Germinal center (tissue), 1 donor: Measurements from ENCODE around the gene STAB2.

Source experiments
- DNase-seq: peaks from one replicate; pipeline ENCODE4 v3.0.0; 2012; ENCODE audit warnings: mixed read lengths, low spot score

STAB2 gene

DNA sequence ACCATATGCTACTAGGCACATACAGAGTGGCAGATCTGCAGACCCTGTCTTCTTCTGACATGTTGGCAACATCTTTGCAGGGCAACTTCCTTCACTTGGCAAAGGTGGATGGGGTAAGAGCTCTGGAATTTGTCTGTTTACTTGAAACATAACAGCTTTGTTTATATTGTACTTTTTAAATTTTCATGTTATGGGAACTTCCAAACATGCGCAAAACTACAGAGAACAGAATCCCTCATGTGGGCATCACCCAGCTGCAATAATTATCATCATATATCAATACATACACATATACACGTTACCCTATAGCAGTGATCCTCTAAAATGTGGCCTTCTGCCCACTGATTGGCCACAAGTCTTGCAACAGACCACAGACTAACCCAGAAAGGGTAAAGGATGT is 103.4 kb downstream of the STAB2 start:
- no peak for DNase-seq

DNA sequence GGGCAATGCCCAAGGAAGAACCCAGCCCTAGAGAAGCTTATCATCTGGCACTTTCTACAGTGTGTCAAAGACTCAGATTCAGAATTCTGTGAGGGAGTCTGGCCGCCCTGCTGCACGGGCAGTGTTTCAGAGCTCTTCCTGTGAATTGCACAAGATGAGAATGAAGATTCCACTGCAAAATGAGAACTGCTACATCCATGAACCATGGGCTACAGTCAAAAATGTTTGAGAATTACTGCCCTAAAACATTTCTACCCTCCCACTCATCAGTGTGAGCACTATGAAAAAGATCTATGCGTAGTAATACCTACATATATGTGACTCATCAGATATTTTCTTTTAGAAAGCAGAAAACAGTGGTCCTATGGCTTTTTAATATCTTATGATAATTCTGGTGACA is 104.0 kb downstream of the STAB2 start:
- DNase-seq: no peak

DNA sequence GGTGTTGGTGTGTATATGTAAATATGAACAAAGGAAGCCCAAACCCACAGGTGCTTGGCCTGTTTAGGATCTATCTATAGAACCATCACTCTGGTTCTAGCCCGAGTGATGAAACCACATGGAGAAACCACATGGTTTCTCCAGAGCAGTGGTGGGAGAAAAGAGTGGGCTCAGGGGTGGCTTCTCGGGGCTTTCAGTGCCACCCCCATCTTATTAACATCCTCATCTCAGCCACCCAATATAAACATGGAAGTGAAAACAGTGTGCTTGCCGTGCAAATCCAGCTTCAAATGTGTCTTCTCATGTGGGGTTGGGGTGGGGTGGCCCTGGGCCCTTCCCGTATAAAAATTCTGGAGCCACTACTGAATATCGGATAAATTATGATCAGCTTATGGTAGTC is 109.0 kb downstream of the STAB2 start:
- no peak for DNase-seq

DNA sequence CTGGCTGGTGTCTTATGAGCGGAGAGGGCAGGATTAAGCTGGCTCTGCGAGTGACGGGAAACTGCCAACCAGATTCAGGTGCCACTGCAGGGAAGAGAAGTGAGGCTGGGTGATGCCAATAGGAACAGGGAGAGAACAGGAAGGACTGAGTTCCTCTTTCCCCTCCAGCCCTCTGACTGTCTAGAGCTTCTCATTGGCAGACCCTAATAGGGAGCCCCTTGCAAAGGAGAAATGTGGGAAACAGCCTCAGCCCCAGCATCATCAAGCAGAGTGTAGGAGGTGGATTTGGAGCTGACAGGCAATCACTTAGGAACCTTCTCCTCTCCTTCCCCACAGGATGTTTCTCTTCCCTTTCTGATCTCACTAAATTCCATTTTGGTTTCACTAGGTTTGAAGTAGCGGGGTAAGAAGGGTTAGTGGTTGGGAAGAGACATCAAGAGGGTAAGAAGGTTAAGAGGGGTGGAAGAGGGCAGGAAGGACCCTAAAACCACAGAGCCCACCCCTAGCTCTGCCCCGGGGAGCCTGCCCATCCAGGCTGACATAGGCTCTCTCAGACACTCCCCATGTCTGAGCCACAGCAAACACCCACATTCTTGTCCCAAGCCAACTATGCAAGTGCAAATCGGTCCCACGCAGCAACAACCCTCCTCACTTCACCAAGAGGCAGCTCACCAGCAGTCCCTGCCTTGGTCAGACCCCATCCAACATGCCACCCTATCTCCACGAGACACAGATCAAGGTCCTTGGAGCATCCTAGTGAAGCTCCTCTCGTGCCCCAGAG is 111.1 kb downstream of the STAB2 start:
- DNase-seq: no peak

DNA sequence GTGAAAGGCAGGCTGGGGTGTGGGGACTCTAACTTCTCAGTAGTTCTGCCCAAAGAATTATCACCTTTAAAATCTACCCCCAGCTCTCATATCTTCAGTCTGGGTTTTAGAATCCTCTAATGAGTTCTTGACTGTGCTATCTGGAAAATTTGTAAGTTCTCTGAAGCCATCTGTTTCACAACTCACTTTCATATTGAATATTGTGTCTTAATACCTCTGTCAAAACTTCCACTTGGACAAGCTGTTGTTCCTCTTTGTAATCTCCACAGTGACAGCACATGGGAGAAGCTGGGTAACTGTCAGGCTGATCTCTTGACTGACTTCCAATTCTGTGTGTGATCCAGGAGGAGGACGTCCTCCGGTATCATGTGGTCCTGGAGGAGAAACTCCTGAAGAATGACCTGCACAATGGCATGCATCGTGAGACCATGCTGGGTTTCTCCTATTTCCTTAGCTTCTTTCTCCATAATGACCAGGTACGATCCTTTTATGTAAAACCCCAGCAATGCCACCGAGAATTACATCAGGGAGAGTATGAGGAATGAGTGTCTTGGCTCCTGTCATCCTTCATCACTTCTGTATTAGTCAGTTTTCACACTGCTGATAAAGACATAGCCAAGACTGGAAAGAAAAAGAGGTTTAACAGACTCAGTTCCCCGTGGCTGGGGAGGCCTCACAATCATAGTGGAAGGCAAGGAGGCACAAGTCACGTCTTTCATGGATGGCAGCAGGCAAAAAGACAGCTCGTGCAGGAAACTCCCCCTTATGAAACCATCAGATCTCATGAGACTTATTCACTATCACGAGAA is 111.9 kb downstream of the STAB2 start:
- no peak for DNase-seq

DNA sequence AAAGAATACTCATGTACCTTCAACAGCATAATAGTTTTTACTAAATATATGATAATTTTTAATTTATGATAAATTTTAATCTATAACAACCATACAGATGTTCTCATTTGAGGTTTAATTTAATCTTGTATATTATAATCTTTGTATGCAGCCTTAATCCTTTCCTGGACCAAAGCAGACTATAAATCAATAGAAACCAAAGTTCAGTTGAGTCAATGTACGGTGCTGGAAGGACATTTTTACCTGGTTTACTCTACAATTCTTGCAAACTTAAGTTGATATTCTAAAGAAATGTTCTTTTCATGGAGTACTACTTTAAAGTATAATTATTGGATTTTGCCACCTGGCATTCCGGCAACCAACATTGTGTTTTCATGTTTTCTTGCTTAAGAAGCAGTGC is 118.0 kb downstream of the STAB2 start:
- DNase-seq: no peak

DNA sequence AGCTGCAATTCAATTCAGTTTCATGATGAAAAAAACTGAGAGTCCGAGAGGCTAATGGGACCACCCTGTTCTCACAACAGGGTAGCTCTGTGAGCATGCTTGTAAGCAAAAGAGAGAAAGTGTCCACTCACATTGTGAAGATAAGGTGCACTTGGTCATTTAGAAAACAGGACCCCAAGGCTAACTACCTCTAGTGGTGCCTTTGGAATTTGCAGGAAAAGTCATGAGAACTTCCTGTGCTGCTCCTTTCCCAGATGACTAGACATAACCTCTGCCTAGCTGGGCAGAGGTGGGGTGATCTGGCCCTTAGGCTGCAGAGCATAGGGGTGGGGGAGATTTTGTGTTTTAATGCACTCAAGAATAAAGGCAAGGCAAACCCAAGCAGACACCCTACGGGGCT is 118.9 kb downstream of the STAB2 start:
- no peak for DNase-seq

DNA sequence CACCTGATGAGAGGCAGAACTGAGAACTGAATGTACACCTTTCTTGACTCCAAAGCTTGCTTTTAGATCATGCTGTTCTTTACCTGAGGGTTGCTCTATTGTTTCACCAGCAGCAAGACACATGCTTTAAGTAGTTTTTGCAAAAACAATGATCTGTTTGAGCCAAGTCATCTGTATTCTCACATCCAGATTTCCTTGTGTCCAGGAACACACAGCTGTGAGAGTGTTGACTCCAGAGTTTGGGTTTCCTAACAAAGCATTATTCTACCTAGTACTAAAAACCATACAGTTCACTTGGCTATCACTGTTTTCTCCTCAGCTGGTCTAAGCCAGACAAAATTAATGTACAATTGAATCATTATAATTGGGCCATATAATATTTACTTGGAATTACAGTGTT is 120.4 kb downstream of the STAB2 start:
- DNase-seq: no peak

DNA sequence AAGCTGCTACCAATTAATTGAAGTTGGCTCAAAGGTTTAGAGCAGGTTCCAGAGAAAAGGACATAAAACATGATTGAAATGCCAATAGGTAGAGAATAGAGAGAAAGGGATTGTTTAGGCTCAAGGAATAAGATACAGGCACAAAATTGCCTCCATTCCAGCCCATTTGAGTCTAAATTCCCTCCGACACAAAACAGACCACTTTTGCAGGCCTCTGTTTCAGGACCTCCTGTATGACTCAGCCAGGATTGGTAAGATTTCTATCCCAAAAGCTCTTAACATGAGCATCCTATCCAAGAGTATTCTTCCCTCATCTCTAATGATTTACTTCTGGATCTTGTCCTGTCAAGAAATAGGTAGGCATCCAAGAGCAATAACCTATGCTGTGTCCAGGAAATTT is 123.5 kb downstream of the STAB2 start:
- DNase-seq: no peak

DNA sequence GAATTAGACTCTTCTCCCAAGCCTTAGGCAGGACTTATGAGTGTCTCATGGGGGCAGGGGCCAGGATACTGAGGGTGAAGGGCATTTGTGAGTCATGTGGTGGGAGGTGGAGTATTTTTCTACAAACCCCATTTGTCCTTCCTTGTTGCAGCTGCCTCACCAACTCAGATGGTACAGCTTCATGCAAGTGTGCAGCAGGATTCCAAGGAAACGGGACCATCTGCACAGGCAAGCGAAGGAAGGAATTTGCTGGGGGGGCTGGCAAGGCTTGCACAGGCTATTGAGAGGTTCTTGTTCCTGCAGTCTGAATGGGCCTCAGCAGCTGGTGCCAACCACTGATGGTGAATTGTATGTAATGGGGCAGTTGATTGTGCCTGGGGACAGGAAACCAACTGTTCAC is 125.1 kb downstream of the STAB2 start:
- no peak for DNase-seq

DNA sequence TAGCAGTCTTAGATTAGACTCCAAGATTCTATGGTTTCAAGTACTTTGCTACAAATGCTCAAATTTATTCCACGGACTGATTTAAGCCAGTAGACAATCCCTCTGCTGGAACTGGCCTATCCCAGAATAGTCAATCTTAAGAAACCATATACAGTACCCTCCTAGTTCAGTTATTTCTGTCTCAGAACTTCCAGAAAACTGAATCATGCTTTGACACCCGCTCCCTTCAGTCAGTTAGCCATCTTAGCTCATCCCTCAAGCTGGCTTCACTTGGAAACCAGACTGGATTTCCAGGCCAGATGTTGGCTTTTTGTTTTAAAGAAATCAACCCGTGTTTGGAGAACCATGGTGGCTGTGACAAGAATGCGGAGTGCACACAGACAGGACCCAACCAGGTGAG is 128.4 kb downstream of the STAB2 start:
- no peak for DNase-seq

DNA sequence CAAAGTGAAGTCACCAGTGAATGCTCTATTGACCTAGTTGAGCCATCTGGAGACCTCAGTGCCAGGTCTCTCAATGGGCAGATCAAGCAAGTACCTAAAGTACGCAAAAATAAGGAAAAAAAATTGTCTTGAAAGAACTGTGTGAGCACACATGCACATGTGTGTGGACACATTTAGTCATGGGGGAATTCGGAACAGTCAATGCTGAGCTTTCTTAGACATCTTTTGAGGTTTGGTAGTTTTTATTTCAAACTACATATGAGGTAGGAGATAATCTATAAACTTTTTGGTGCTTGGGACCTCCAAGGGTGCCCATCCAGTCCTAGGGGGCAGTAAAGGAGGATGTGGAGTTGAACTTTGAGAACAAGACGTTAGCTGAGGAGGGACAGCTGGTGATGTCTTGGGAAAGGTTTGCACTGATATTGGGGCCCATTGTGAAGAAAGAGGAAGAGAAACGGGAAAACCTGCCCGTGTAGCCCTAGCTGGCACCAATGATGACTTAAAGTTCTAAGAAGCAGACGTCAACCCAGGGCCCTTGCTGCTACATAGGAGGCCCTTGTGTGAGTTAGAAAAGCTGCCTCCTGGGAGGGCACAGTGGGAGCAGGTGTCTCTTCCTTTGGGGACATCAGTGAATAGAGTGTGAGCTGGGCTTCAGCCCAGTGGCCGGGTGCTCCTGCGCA is 129.6 kb downstream of the STAB2 start:
- DNase-seq: no peak

DNA sequence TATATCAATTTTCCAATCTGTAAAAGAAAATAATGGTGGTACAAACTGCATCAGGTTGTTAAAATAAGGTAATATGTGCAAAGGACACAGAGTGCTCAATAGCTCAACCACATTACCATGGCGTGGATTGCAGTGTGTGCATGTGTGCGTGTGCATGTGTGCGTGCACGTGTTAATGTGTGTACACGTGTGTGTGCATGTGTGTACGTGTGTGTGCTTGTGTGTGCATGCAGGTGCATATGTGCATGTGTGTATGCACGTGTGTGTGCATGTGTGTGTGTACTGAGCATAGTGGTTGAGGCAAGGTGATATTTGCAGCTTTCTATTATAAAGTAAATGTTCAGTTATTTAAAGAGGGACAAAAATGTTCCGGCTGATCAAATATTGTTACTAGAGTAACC is 138.3 kb downstream of the STAB2 start:
- no peak for DNase-seq

DNA sequence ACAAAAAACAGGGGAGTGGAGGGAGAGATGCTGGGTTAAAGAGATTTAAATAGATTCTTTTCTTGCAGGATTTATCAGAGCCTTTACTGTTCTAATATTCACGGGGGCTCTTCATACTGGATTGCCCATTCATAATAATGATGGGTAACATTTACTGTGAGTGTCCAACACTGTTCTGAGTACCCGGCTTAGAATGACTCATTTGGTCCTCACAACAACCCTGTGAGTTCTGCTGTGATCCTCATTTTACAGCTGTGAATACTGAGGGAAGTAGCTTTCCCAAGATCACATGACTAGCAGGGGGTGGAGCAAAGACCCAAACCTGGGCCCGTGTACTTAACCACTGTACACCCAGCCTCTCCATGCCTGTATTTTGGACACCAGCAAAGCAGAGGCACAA is 140.6 kb downstream of the STAB2 start:
- DNase-seq: no peak

DNA sequence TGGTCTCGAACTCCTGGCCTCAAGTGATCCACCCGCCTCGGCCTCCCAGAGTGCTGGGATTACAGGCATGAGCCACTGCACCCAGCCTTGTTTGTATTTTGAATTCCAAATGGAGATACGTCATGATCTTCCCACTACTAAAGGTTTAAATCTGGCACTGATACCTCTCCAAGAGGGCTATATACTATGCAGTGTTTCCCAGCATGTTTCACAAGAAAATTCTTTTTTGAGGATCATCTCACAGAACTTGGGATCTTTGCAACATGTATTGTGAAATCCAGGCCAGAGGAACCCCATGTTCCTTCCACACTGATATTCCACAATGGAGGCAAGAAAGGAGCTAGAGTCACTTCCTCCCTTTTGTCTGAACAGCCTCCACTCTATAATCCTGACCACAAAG is 141.2 kb downstream of the STAB2 start:
- no peak for DNase-seq

DNA sequence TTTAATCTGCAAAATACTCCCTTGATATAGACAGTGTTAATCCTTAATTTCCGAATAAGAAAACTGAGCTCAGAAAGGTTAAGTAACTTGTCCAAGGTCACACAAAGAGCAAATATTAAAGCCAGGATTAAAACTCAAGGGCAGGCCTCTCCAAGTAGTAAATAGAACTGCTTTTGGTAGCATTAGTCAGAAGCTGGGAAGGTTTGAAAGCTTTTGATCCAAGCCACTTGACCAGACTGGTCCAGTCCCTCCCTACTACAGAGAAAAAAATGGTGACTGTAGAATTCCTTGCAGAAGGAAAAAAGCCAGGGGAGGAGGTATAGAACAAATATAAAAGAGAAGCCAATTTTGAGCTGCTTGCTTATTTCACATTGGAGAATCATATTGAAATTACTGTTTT is 142.4 kb downstream of the STAB2 start:
- DNase-seq: no peak

DNA sequence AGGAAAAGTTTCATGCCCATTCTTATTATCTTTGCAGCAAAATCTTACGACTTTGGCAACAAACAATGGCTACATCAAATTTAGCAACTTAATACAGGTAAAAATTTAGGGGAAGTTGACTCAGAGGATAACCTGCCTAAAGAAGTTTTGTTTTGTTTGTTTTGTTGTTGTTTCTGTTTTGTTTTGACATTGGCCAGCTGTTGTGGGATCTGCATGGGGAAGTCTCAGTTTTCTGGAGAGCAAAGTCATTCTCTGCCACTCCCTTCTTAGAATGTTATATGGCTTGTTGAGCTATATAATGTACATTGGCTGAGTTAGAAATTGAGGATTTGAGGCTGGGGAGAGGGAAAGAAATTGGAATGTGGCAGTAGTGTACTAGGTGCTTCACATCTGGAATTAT is 144.5 kb downstream of the STAB2 start:
- no peak for DNase-seq

DNA sequence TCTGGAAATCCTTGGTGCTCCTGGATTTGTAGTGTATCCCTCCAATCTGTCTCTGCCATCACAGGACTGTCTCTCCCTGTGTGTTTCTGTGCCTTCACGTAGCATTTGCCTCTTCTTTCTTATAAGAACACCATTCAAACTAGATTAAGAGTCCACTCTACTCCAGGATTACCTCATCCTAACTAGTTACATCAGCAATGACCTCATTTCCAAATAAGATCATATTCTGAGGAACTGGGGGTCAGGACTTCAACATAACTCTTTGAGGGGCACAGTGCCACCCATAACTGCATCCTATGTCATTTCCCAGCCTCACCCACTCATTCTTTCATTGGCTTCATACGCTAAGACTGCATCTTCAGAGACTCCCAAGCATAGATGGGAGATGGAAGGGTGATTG is 147.8 kb downstream of the STAB2 start:
- no peak for DNase-seq

DNA sequence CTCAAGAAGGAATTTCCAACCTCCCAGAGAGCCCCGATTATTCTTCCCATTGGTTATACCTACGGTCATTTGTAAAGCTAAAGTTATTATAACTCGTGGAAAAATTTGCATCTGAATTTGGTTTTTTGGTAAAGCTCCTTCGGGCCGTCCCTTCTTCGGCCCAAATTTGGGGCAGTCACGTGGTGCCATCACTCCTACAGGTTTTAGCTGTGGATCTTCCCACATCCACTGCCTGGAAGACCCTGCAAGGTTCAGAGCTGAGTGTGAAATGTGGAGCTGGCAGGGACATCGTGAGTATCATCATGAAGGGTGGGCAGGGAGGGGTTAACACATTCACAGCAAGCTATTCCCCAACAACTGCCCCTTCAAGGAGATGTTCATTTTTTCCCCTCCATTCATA is 148.2 kb downstream of the STAB2 start:
- no peak for DNase-seq

DNA sequence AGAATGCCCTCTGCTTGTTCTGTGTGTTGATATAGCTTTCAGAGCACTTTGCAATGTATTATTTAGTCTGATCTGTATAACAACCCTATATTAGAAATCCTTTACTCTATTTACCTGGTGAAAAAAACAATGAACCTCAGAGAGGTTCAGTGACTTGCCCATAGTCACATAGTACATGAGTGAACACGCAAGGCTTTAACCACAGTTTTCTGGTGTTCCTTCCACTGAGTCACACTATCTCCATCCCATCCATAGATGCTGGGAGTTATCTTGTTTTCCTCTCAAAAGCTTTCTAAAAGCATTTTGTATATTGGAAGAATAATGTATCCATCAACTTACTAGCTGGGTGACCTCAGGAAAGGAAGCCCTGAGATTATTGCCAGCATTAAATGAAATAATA is 149.5 kb downstream of the STAB2 start:
- DNase-seq: no peak

DNA sequence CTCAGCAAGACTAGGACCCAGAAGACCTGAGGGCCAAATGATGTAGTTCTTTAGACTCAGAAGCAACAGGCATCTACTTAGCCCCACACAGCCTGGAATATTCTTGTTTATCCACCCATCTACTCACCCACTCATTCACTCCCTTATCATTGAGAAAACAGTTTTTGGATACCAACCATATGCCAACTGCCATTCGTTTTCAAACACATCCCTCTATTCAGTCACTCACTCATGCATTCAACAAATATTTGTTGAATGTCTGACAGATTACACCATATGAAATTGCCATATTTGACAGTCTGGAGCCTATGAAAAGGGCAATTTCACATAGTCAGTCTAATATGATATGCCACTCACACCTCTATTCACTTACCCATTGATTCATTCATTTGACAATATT is 150.8 kb downstream of the STAB2 start:
- DNase-seq: no peak

DNA sequence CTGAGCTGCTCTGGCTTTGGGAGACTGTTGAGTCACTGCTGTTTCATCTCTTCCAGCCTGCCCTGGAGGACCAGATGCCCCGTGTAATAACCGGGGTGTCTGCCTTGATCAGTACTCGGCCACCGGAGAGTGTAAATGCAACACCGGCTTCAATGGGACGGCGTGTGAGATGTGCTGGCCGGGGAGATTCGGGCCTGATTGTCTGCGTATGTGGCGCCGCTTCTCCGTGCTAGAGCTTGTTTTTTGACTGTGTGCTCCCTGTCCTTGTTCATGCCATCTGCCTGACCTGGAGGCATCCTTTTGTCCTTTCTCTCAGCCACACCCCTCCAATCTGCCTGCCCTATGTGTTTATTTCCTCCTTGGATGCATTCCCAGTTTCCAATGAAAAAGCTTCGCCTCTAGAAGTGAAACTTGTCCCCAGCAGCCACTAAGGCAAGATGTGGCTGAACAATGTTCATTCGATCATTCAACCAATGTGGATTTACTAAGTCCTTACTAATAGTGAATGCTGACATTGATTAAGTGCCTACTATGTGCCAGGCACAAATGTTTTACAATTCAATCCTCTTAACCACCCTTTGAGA is 155.4 kb downstream of the STAB2 start:
- DNase-seq: no peak

DNA sequence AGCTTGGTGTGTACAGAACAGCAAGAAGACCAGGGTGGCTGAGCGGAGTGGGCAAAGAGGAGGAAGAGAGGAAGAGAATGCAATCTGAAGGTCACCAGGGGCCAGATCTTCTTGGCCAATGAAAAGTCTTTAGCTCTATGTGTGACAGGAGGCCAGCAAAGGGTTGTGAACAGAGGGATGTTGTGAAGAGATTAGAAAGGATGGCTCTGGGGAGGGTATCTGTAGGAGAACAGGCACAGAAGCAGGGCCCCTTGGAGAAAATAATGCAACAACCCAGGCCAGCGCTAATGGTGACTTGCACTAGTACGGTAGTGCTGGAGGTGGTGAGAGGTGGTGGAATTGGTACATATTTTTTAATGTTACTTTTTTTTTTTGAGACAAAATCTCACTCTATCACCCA is 156.7 kb downstream of the STAB2 start:
- no peak for DNase-seq
